OCI-M2 (cell line): ENCODE results near the gene ATP8B2.

Experiments used
- DNase-seq: peaks from one replicate; lab custom pipeline; 2025; ENCODE audit not compliant: unreplicated experiment; lab: John Stamatoyannopoulos, UW

Gene ATP8B2

DNA sequence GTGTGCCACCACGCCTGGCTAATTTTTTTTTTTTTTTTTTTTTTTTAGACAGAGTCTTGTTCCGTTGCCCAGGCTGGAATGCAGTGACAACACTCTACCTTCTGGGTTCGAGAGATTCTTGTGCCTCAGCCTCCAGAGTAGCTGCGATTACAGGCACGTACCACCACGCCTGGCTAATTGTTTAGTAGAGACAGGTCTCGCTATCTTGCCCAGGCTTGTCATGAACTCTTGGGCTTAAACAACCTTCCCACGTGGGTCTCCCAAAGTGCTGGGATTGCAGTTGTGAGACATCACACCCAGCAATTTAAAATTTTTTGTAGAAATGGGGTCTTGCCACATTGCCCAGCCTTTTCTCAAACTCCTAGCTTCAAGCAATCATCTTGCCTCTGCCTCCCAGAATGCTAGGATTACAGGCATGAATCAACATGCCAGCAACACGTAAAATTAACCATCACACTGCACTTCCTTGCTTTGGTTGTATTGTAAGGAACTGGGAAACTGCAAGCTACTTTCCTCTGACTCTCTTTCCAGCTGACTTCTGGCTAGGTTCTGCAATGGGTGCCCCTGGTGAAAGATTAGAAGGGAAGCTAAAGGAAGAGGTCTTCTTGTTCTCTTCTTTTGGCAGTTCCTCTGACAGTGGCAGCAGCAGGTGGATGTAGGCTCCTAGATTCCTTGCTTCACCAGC, 65.9 kb downstream of the ATP8B2 start:
- no peak for DNase-seq

GRCh38 chr1:154398141-154398540, 72.8 kb downstream of the ATP8B2 start:
- DNase-seq = no peak

DNA sequence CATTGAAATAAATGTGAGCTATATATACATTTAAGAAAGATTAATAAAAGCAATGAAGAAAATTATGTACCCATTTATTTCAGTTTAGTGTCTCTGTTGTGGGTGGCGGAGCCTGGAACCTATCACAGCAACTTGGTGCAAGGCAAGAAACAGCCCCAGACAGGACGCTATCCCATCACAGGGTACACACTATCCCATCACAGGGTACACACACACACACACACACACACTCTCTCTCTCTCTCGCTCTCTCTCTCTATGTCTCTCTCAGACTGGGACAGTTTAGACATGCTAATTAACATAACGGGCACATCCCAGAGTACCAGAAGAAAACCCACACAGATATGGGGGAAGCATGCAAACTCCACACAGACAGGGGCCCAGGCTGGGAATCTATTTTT, 73.4 kb downstream of the ATP8B2 start:
- DNase-seq = no peak

DNA sequence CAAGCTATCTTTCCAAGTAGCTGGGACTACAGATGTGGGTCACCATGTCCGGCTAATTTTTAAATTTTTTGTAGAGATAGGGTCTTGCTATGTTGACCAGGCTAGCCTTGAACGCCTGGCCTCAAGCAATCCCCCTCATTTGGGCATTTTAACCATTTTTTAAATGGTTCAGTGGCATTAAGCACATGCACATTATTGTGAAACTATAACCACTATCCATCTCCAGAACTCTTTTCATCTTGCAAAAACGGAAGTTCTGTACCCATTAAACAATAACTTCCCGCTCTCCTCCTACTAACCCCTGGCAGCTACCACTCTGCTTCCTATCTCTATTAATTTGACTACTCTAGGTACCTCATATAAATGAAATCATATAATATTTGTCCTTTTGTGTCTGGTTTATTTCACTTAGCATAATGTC, 75.1 kb downstream of the ATP8B2 start:
- DNase-seq = no peak
